Psoas muscle (tissue), 8 donors: ENCODE results near the gene PEX3. TPM values are rescaled to one million over a fixed set of nuclear protein-coding genes. Genes with fewer than 3 reads are reported as not detected.

Experiments
- ATAC-seq, 4 donors: fragments of 200-7000 bp; cut with Tn5 transposase; one replicate each; pipeline ENCODE4 v1.9.1; 2020; ENCODE audit warnings: moderate library complexity in 3 of 4, mild to moderate bottlenecking in 2 of 4
- DNase-seq, 2 donors: peaks; one replicate each; pipeline ENCODE4 v3.0.0-alpha.2; 2020
- H3K27ac ChIP-seq: fragments of 200-600 bp; one replicate; pipeline ENCODE4 v1.8.0; 2022
- H3K27me3 ChIP-seq, 3 donors: fragments of 200-600 bp in 1 of 3; one replicate each; pipeline versions ENCODE4 v1.6.1 to v1.8.0; 2013 to 2022; ENCODE audit warnings: low read length in 2 of 3, mild to moderate bottlenecking in 2 of 3, moderate library complexity in 1 of 3; ENCODE audit not compliant: insufficient read depth in 3 of 3
- H3K36me3 ChIP-seq, 2 donors: fragments of 200-600 bp in 1 of 2; one replicate each; pipeline versions ENCODE4 v1.6.1 to v1.8.0; 2013 to 2022; ENCODE audit warnings: low read depth in 1 of 2, mild to moderate bottlenecking in 1 of 2, moderate library complexity in 1 of 2; ENCODE audit not compliant: insufficient read depth in 1 of 2
- H3K4me1 ChIP-seq: fragments of 200-600 bp; one replicate; pipeline ENCODE4 v1.8.0; 2022
- H3K4me3 ChIP-seq: fragments of 200-600 bp; one replicate; pipeline ENCODE4 v1.8.0; 2022; ENCODE audit warnings: mild to moderate bottlenecking
- H3K9me3 ChIP-seq: fragments of 200-600 bp; one replicate; pipeline ENCODE4 v1.8.0; 2022
- WGBS, 3 donors: extraction: QIAGEN DNeasy Blood & Tissue Kit; methylation state at CpG; one replicate each; pipeline versions ENCODE4 v1.1.6 to v1.1.7; 2013; 5-methylcytosine and 5-hydroxymethylcytosine counted together
- intact Hi-C, 2 donors: fragments of 100-400 bp; cut with DNase I; formaldehyde crosslinking; loops; one replicate each; pipeline versions ENCODE4 v1.11.0 to v1.14.2; 2022
- polyA plus RNA-seq, 3 donors: library from polyadenylated mRNA; stranded (reverse); fragments of 200-250 nt; gene quantifications; one replicate each; pipeline ENCODE4 v1.2.3, GENCODE V29; 2013
- total RNA-seq, 4 donors: library from RNA; stranded (reverse); fragmentation: NEBNext Ultra II Directional in 2 of 4; extraction: Animal tissue kit (Norgen Biotek cat#: 25700) in 2 of 4; gene quantifications; one replicate each; pipeline versions ENCODE4 v1.2.1 to v1.2.4, GENCODE V29; 2021 to 2023
- TF ChIP-seq, protein P1 (sequence below): fragments of 200-600 bp; IDR thresholded peaks from one replicate; pipeline ENCODE4 v1.8.0; 2022; ENCODE audit warnings: antibody characterized with exemption
- donor health status: healthy with polysubstance abuse.
- donor health status: DM: no; HTN: no; CAD: no; lungs with moderate emphysema.
- donor health status: Bipolar disorder and iron deficiency.
- donor health status: healthy.
- donor health status: DM: yes; HTN: yes; CAD: no.
- donor health status: DM: no; HTN: no; CAD: no.
- donor health status: DM: no; HTN: no; CAD: no.
- donor health status: DM: yes; HTN: yes; CAD: no.

PEX3 gene
- total and polyA plus RNA-seq, 7 donors, result 7.1 to 17.9 (median 13.0) TPM

DNA sequence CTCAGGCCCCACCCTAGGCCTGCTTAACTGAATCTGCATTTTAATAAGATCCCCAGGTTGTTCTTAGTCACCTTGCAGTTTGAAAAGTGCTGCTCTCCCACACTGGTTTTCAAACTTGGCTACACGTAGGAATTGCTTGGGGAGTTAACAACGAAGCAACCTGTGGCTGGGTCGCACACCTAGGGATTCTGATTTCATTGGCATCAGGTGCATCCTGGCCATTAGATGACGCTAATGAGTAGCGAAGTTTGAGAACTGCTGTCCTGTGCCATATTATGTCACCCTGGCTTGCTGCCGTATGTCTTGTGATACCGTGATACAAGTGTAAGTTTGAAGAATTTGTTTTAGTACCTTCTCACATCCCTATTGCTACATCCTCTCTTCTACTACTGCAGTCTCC lies 89.1 kb downstream of the PEX3 start:
- 75 to 88% (median 87%) methylated on average over 7 of the region's 7 CpGs for WGBS, 3 donors
- DNase-seq (no peak), ATAC-seq (no peak)
- H3K27me3 ChIP-seq, result peaks cover 0 to 25% (median 0%) of the 10 kb centered on the region in 3 donors
- H3K4me3 ChIP-seq, result no peak overlapping the region
- no peaks in the 10 kb centered on the region for H3K36me3 ChIP-seq
- H3K27ac ChIP-seq, result no peak overlapping the region
- TF ChIP-seq, protein P1, sequence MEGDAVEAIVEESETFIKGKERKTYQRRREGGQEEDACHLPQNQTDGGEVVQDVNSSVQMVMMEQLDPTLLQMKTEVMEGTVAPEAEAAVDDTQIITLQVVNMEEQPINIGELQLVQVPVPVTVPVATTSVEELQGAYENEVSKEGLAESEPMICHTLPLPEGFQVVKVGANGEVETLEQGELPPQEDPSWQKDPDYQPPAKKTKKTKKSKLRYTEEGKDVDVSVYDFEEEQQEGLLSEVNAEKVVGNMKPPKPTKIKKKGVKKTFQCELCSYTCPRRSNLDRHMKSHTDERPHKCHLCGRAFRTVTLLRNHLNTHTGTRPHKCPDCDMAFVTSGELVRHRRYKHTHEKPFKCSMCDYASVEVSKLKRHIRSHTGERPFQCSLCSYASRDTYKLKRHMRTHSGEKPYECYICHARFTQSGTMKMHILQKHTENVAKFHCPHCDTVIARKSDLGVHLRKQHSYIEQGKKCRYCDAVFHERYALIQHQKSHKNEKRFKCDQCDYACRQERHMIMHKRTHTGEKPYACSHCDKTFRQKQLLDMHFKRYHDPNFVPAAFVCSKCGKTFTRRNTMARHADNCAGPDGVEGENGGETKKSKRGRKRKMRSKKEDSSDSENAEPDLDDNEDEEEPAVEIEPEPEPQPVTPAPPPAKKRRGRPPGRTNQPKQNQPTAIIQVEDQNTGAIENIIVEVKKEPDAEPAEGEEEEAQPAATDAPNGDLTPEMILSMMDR, result no peak
- intact Hi-C loops, result no loop called here
- H3K9me3 ChIP-seq, result no peaks in the 10 kb centered on the region
- no peaks in the 10 kb centered on the region for H3K4me1 ChIP-seq

DNA sequence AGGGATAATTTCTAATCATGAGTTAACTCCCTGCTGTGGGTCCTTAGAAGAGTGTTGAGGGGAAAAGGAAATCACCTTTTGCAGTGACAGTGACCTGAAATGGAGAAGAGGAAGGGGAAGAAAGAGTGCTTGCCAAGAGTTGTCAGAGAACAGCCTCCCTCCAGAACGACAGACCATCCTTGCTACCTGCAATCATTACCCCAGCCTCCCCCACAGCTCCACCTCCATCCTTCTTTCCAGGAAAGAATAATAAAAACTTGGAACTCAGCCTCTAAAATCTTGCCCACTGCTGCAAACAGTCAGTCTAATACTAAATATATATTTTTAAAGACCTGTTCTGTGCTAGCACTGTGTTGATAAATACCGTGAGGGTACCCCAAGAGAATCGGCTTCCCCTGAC lies 89.6 kb downstream of the PEX3 start:
- Histone ChIP-seq H3K4me1 (no peaks in the 10 kb centered on the region), H3K36me3 (no peaks in the 10 kb centered on the region), H3K27me3 (peaks cover 0 to 25% (median 0%) of the 10 kb centered on the region in 3 donors), H3K4me3 (no peak overlapping the region), H3K27ac (no peak overlapping the region), H3K9me3 (no peaks in the 10 kb centered on the region)
- TF ChIP-seq, protein P1, result no peak
- no peak for DNase-seq
- no peak for ATAC-seq
- intact Hi-C loops, result no loop called here
- 63 to 89% (median 85%) methylated on average over 3 of the region's 3 CpGs for WGBS, 3 donors

Other genes starting within 250 kb of the PEX3 start
- 1 to 10 TPM; 1.2 to 1.7 (median 1.5) TPM for gene ADAT2, start 110 bp upstream of the PEX3 start, total RNA-seq
- 1 to 10 TPM in 2 of 3 donors, under 1 TPM in 1; 0.55 to 2.6 (median 2.1) TPM for gene ADAT2, start 110 bp upstream of the PEX3 start, polyA plus RNA-seq
- 10 to 100 TPM in 3 of 4 donors, 1 to 10 TPM in 1; 8.7 to 13.5 (median 11.2) TPM for gene FUCA2, start 60.9 kb downstream of the PEX3 start, total RNA-seq
- gene FUCA2, start 60.9 kb downstream of the PEX3 start, polyA plus RNA-seq, result 10 to 100 TPM in 2 of 3 donors, 1 to 10 TPM in 1; 9.0 to 32.3 (median 11.4) TPM
- gene PHACTR2, start 227.2 kb downstream of the PEX3 start, total RNA-seq, result 10 to 100 TPM; 30.0 to 48.8 (median 39.5) TPM
- gene PHACTR2, start 227.2 kb downstream of the PEX3 start, polyA plus RNA-seq, result 1 to 10 TPM; 3.4 to 6.5 (median 4.6) TPM